MCF 10A (cell line): ENCODE measurements around the gene PABPC1L2A. TPM values are rescaled to one million over a fixed set of nuclear protein-coding genes. Genes with fewer than 3 reads are reported as not detected.
"Not testable (repeated sequence)": the region's sequence is repeated elsewhere in the genome, so short reads cannot be mapped to it uniquely, and the experiment has no call there.

Experiments used
- BruUV-seq: library from RNA; stranded (reverse); fragments of 400-500 nt; replicated peaks from 2 replicates; lab custom pipeline; 2021; lab: Mats Ljungman, UMichigan
- CTCF ChIA-PET: fragments of 300-600 bp; sonication (Branson Sonifier 250); formaldehyde crosslinking; extraction: SDS; loops from one replicate; lab custom pipeline; 2021; ENCODE audit warnings: antibody characterized with exemption, inconsistent platforms; lab: Yijun Ruan, JAX
- POLR2A ChIA-PET: fragments of 300-600, 350-650 bp; sonication (Branson Sonifier 250); formaldehyde crosslinking; extraction: SDS; loops from one replicate; lab custom pipeline; 2020; ENCODE audit warnings: antibody characterized with exemption, inconsistent platforms; lab: Yijun Ruan, JAX
- DNase-seq: peaks from one replicate; pipeline ENCODE4 v3.0.0-alpha.2; 2018; ENCODE audit not compliant: unreplicated experiment
- H3K27ac Mint-ChIP-seq: one replicate; pipeline ENCODE4 v1.8.0; 2022; ENCODE audit warnings: mild to moderate bottlenecking, low read depth, mixed read lengths; ENCODE audit not compliant: unreplicated experiment
- H3K27me3 Mint-ChIP-seq: one replicate; pipeline ENCODE4 v1.8.0; 2022; ENCODE audit warnings: mixed read lengths; ENCODE audit not compliant: insufficient read depth, unreplicated experiment
- H3K36me3 Mint-ChIP-seq: one replicate; pipeline ENCODE4 v1.8.0; 2022; ENCODE audit warnings: mild to moderate bottlenecking, moderate library complexity, mixed read lengths; ENCODE audit not compliant: insufficient read depth, unreplicated experiment
- H3K4me1 Mint-ChIP-seq: one replicate; pipeline ENCODE4 v1.8.0; 2022; ENCODE audit warnings: mixed read lengths; ENCODE audit not compliant: insufficient read depth, unreplicated experiment
- H3K4me3 Mint-ChIP-seq: one replicate; pipeline ENCODE4 v1.8.0; 2022; ENCODE audit warnings: mild to moderate bottlenecking, moderate library complexity, mixed read lengths; ENCODE audit not compliant: unreplicated experiment
- H3K9me3 Mint-ChIP-seq: one replicate; pipeline ENCODE4 v1.8.0; 2022; ENCODE audit warnings: mixed read lengths; ENCODE audit not compliant: unreplicated experiment
- CTCF ChIP-seq: fragments of 200-600 bp; IDR thresholded peaks from one replicate; pipeline ENCODE4 v1.8.0; 2022; ENCODE audit warnings: antibody characterized with exemption, mild to moderate bottlenecking; ENCODE audit not compliant: unreplicated experiment
- intact Hi-C: fragments of 100-400 bp; cut with micrococcal nuclease; formaldehyde crosslinking; loops from 2 replicates; pipeline ENCODE4 v1.14.1; 2022
- total RNA-seq: library from RNA; stranded (reverse); gene quantifications from 2 replicates; pipeline ENCODE4 v1.2.3, GENCODE V29; 2022

The PABPC1L2A gene
- total RNA-seq, 1 experiment from 2014 or later, result not detected

GRCh38 chrX:73076838-73077237 lies 2.5 kb downstream of the PABPC1L2A start:
- H3K9me3 Mint-ChIP-seq, result no peaks in the 10 kb centered on the region
- ChIA-PET POLR2A (no interaction called here), CTCF (no interaction called here)
- no peak for TF ChIP-seq CTCF
- DNase-seq, result no peak
- no peak overlapping the region for H3K4me3 Mint-ChIP-seq
- peaks cover 7% of the 10 kb centered on the region for H3K4me1 Mint-ChIP-seq
- H3K36me3 Mint-ChIP-seq, result no peaks in the 10 kb centered on the region
- H3K27ac Mint-ChIP-seq, result no peak overlapping the region
- intact Hi-C loops, result no loop called here
- H3K27me3 Mint-ChIP-seq, result peaks cover 35% of the 10 kb centered on the region
- BruUV-seq, result no TSS peak

- BruUV-seq, result no TSS peak
- CTCF ChIA-PET, result no interaction called here
- no peak overlapping the region for H3K4me3 Mint-ChIP-seq
- H3K4me1 Mint-ChIP-seq, result no peaks in the 10 kb centered on the region
- intact Hi-C loops, result no loop called here
- POLR2A ChIA-PET, result no interaction called here
- peaks cover 23% of the 10 kb centered on the region for H3K27me3 Mint-ChIP-seq
- TF ChIP-seq CTCF, result no peak
- DNase-seq, result no peak
- no peaks in the 10 kb centered on the region for H3K36me3 Mint-ChIP-seq
- peaks cover 15% of the 10 kb centered on the region for H3K9me3 Mint-ChIP-seq
- H3K27ac Mint-ChIP-seq, result no peak overlapping the region
Observed at GRCh38 chrX:73069365-73070035, 9.8 kb downstream of the PABPC1L2A start.

- no peak for DNase-seq
- Mint-ChIP-seq H3K9me3 (peaks cover 15% of the 10 kb centered on the region), H3K4me3 (no peak overlapping the region), H3K36me3 (no peaks in the 10 kb centered on the region), H3K27me3 (peaks cover 19% of the 10 kb centered on the region), H3K27ac (no peak overlapping the region), H3K4me1 (no peaks in the 10 kb centered on the region)
- CTCF ChIA-PET, result no interaction called here
- intact Hi-C loops, result no loop called here
- POLR2A ChIA-PET, result no interaction called here
- TF ChIP-seq CTCF, result no peak
- no TSS peak for BruUV-seq
Observed at GRCh38 chrX:73068467-73069364, 10.6 kb downstream of the PABPC1L2A start.

GRCh38 chrX:73067761-73068466 lies 11.4 kb downstream of the PABPC1L2A start:
- H3K27ac Mint-ChIP-seq, CTCF ChIA-PET, BruUV-seq, H3K36me3 Mint-ChIP-seq, H3K4me3 Mint-ChIP-seq, POLR2A ChIA-PET, DNase-seq, H3K4me1 Mint-ChIP-seq, intact Hi-C loops: not testable (repeated sequence)
- Mint-ChIP-seq H3K27me3 (peaks cover 11% of the 10 kb centered on the region), H3K9me3 (peaks cover 15% of the 10 kb centered on the region)
